Upper lobe of right lung (tissue), 1 donor: ENCODE measurements around the gene SELENOF. TPM values are rescaled to one million over a fixed set of nuclear protein-coding genes. Genes with fewer than 3 reads are reported as not detected.
A peak's percentile ranks its signal among the peaks of the same experiment; 100 is the strongest.
"Not testable (repeated sequence)": the region's sequence is repeated elsewhere in the genome, so short reads cannot be mapped to it uniquely, and the experiment has no call there.

Source experiments
- ATAC-seq: fragments of 200-7000 bp; cut with Tn5 transposase; one replicate; pipeline ENCODE4 v1.9.1; 2020; ENCODE audit warnings: mild to moderate bottlenecking, moderate library complexity
- DNase-seq: peaks from one replicate; pipeline ENCODE4 v3.0.0-alpha.2; 2020
- H3K27ac ChIP-seq: fragments of 200-600 bp; one replicate; pipeline ENCODE4 v1.8.0; 2022
- H3K27me3 ChIP-seq: fragments of 200-600 bp; one replicate; pipeline ENCODE4 v1.8.0; 2022; ENCODE audit warnings: mild to moderate bottlenecking
- H3K36me3 ChIP-seq: fragments of 200-600 bp; one replicate; pipeline ENCODE4 v1.8.0; 2022
- H3K4me1 ChIP-seq: fragments of 200-600 bp; one replicate; pipeline ENCODE4 v1.8.0; 2022
- H3K4me3 ChIP-seq: fragments of 200-600 bp; one replicate; pipeline ENCODE4 v1.8.0; 2022; ENCODE audit warnings: mild to moderate bottlenecking
- H3K9me3 ChIP-seq: fragments of 200-600 bp; one replicate; pipeline ENCODE4 v1.8.0; 2022
- intact Hi-C: fragments of 100-400 bp; cut with DNase I; formaldehyde crosslinking; loops from one replicate; pipeline ENCODE4 v1.11.0; 2022
- total RNA-seq: library from RNA; stranded (reverse); fragmentation: NEBNext Ultra II Directional; extraction: Animal tissue kit (Norgen Biotek cat#: 25700); gene quantifications from one replicate; pipeline ENCODE4 v1.2.1, GENCODE V29; 2021
- TF ChIP-seq, protein P1 (sequence below): fragments of 200-600 bp; IDR thresholded peaks from one replicate; pipeline ENCODE4 v1.8.0; 2022; ENCODE audit warnings: antibody characterized with exemption
- donor health status: DM: no; HTN: yes; CAD: no; lungs with severe emphysema.

Gene SELENOF
- total RNA-seq, 1 donor from 2014 or later, result 197 TPM

DNA sequence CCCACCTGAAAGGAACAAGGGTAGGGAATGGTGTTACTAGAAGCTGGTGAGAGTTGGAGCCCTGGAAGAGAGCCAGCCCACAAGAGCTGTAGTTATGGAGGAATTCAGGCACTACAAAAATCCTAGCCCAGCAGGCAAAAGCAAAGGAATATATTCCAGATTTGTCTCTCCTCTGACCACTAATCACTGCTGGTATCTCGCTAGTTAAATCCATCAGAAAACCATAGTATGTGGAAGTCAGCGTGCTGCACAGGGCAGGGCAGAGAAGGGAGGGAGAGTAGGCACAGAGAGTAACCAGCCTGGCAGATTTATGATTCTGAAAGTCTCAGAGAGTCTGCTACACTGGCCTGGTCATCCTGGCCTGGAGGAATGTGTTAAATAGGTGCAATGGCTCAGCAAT lies 88.6 kb downstream of the SELENOF start:
- no peak for DNase-seq
- peak; percentile 23 for ATAC-seq
- H3K36me3 ChIP-seq, result no peaks in the 10 kb centered on the region

GRCh38 chr1:86823821-86824500 lies 90.0 kb downstream of the SELENOF start:
- Histone ChIP-seq H3K36me3 (no peaks in the 10 kb centered on the region), H3K9me3 (no peaks in the 10 kb centered on the region), H3K4me1 (no peaks in the 10 kb centered on the region), H3K27ac (no peak overlapping the region), H3K27me3 (no peaks in the 10 kb centered on the region), H3K4me3 (no peak overlapping the region)
- ATAC-seq, result no peak
- intact Hi-C loops, result no loop called here
- TF ChIP-seq, protein P1, sequence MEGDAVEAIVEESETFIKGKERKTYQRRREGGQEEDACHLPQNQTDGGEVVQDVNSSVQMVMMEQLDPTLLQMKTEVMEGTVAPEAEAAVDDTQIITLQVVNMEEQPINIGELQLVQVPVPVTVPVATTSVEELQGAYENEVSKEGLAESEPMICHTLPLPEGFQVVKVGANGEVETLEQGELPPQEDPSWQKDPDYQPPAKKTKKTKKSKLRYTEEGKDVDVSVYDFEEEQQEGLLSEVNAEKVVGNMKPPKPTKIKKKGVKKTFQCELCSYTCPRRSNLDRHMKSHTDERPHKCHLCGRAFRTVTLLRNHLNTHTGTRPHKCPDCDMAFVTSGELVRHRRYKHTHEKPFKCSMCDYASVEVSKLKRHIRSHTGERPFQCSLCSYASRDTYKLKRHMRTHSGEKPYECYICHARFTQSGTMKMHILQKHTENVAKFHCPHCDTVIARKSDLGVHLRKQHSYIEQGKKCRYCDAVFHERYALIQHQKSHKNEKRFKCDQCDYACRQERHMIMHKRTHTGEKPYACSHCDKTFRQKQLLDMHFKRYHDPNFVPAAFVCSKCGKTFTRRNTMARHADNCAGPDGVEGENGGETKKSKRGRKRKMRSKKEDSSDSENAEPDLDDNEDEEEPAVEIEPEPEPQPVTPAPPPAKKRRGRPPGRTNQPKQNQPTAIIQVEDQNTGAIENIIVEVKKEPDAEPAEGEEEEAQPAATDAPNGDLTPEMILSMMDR, result no peak
- DNase-seq, result no peak

More for the DNA sequence above, 88.6 kb downstream of the SELENOF start:
- H3K4me3 ChIP-seq, result no peak overlapping the region
- H3K4me1 ChIP-seq, result no peaks in the 10 kb centered on the region
- TF ChIP-seq, protein P1, result no peak
- intact Hi-C loops, result no loop called here
- no peaks in the 10 kb centered on the region for H3K27me3 ChIP-seq
- H3K27ac ChIP-seq, result no peak overlapping the region
- no peaks in the 10 kb centered on the region for H3K9me3 ChIP-seq

DNA sequence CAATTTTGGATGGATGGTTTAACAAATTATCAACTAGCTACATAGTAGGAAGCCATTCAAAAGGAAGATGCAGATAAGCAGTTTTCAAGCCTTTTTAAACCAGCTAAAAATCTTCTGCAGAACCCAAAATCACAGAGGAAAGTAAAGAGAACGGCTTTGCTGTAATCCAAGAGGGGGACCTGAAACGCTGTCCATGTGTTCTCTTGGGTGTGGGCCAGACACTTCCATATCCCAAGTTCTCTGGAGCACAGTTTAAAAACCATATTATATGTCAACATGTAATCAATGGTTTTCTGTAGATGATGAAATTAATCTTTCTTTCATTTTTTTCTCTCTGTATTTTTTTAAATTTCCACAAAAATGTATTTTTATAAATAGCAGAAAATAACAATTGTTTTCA lies 90.5 kb downstream of the SELENOF start:
- ATAC-seq, result no peak
- intact Hi-C loops, result no loop called here

GRCh38 chr1:86822459-86822858 lies 91.5 kb downstream of the SELENOF start:
- ATAC-seq, result peak; percentile 67
- intact Hi-C loops, result no loop called here
- H3K27me3 ChIP-seq, result no peaks in the 10 kb centered on the region

More for the DNA sequence above, 90.5 kb downstream of the SELENOF start:
- no peak overlapping the region for H3K4me3 ChIP-seq
- H3K4me1 ChIP-seq, result no peaks in the 10 kb centered on the region
- TF ChIP-seq, protein P1, result no peak
- no peak overlapping the region for H3K27ac ChIP-seq
- no peak for DNase-seq
- H3K27me3 ChIP-seq, result no peaks in the 10 kb centered on the region
- H3K9me3 ChIP-seq, result no peaks in the 10 kb centered on the region
- H3K36me3 ChIP-seq, result no peaks in the 10 kb centered on the region

GRCh38 chr1:86821956-86822355 lies 92.0 kb downstream of the SELENOF start:
- Histone ChIP-seq H3K4me1 (no peaks in the 10 kb centered on the region), H3K27me3 (no peaks in the 10 kb centered on the region), H3K4me3 (no peak overlapping the region), H3K27ac (no peak overlapping the region), H3K36me3 (no peaks in the 10 kb centered on the region), H3K9me3 (no peaks in the 10 kb centered on the region)
- intact Hi-C loops, result no loop called here
- DNase-seq, result no peak
- ATAC-seq, result no peak
- TF ChIP-seq, protein P1, result no peak

More at GRCh38 chr1:86822459-86822858, 91.5 kb downstream of the SELENOF start:
- Histone ChIP-seq H3K27ac (no peak overlapping the region), H3K9me3 (no peaks in the 10 kb centered on the region), H3K4me3 (no peak overlapping the region), H3K4me1 (no peaks in the 10 kb centered on the region), H3K36me3 (no peaks in the 10 kb centered on the region)
- no peak for DNase-seq
- TF ChIP-seq, protein P1, result no peak

- H3K4me3 ChIP-seq, DNase-seq, ATAC-seq, H3K27me3 ChIP-seq, H3K9me3 ChIP-seq, H3K36me3 ChIP-seq, intact Hi-C loops, H3K4me1 ChIP-seq, H3K27ac ChIP-seq: not testable (repeated sequence)
Measured at GRCh38 chr1:86819970-86820369, 94.0 kb downstream of the SELENOF start.

DNA sequence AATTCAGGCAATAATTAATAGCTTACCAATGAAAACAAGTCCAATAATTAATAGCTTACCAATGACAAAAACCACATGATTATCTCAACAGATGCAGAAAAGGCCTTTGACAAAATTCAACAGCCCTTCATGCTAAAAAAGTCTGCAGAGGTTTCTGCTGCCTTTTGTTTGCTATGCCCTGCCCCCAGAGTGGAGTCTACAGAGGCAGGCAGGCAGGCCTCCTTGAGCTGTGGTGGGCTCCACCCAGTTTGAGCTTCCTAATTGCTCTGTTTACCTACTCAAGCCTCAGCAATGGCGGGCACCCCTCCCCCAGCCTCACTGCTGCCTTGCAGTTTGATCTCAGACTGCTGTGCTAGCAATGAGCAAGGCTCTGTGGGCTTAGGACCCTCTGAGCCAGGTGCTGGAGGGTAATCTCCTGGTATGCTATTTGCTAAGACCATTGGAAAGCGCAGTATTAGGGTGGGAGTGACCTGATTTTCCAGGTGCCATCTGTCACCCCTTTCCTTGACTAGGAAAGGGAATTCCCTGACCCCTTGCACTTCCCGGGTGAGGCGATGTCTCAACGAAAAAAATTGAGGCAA lies 96.6 kb downstream of the SELENOF start:
- H3K4me1 ChIP-seq, H3K27me3 ChIP-seq, H3K4me3 ChIP-seq, intact Hi-C loops, H3K9me3 ChIP-seq, H3K27ac ChIP-seq, DNase-seq, H3K36me3 ChIP-seq, ATAC-seq: not testable (repeated sequence)

GRCh38 chr1:86814118-86814517 lies 99.8 kb downstream of the SELENOF start:
- ATAC-seq, H3K9me3 ChIP-seq, H3K36me3 ChIP-seq, H3K4me3 ChIP-seq, H3K4me1 ChIP-seq, intact Hi-C loops, DNase-seq, H3K27me3 ChIP-seq, H3K27ac ChIP-seq: not testable (repeated sequence)
